Measurements from ENCODE around the gene ZBTB42.

Gene ZBTB42

GRCh38 chr14:104782808-104783139 lies 18.1 kb upstream of the ZBTB42 start:
- DNase-seq (ENCODE audit: low read depth) = no peak

GRCh38 chr14:104783484-104784217 lies 17.2 kb upstream of the ZBTB42 start:
- no peak for DNase-seq (ENCODE audit: low read depth)

GRCh38 chr14:104784218-104784568 lies 16.7 kb upstream of the ZBTB42 start:
- DNase-seq (ENCODE audit: low read depth) = no peak

GRCh38 chr14:104784846-104785707 lies 15.8 kb upstream of the ZBTB42 start:
- DNase-seq (ENCODE audit: low read depth) = no peak

GRCh38 chr14:104785708-104786080 lies 15.2 kb upstream of the ZBTB42 start:
- no peak for DNase-seq (ENCODE audit: low read depth)

- DNase-seq (ENCODE audit: low read depth) = no peak
These were observed 14.8 kb upstream of the ZBTB42 start for GRCh38 chr14:104786091-104786586.

- no peak for DNase-seq (ENCODE audit: low read depth)
These were observed 13.9 kb upstream of the ZBTB42 start for GRCh38 chr14:104786726-104787675.

- no peak for DNase-seq (ENCODE audit: low read depth)
These were observed 13.2 kb upstream of the ZBTB42 start for GRCh38 chr14:104787736-104788135.

GRCh38 chr14:104788161-104788818 lies 12.6 kb upstream of the ZBTB42 start:
- DNase-seq (ENCODE audit: low read depth) = no peak

- DNase-seq (ENCODE audit: low read depth) = no peak
These were observed 11.8 kb upstream of the ZBTB42 start for GRCh38 chr14:104788873-104789663.

- DNase-seq (ENCODE audit: low read depth) = no peak
These were observed 10.9 kb upstream of the ZBTB42 start for GRCh38 chr14:104789752-104790743.

- DNase-seq (ENCODE audit: low read depth) = no peak
These were observed 9.5 kb upstream of the ZBTB42 start for GRCh38 chr14:104791425-104791824.

GRCh38 chr14:104792101-104792884 lies 8.6 kb upstream of the ZBTB42 start:
- no peak for DNase-seq (ENCODE audit: low read depth)

- no peak for DNase-seq (ENCODE audit: low read depth)
These were observed 7.8 kb upstream of the ZBTB42 start for GRCh38 chr14:104792945-104793702.

GRCh38 chr14:104793703-104793959 lies 7.3 kb upstream of the ZBTB42 start:
- no peak for DNase-seq (ENCODE audit: low read depth)

GRCh38 chr14:104794099-104794498 lies 6.8 kb upstream of the ZBTB42 start:
- DNase-seq (ENCODE audit: low read depth) = no peak

GRCh38 chr14:104794631-104794992 lies 6.3 kb upstream of the ZBTB42 start:
- DNase-seq (ENCODE audit: low read depth) = no peak

- DNase-seq (ENCODE audit: low read depth) = no peak
These were observed 5.7 kb upstream of the ZBTB42 start, which contains the start of gene AKT1 for GRCh38 chr14:104794993-104795780. AKT1 (minus strand) TSS chr14:104795748; CDS start chr14:104792643, 3,105 bp downstream.

Measured in CMK (cell line).